NCI-H146 treated with DMSO at 0.1 percent for 48 hours (cell line): ENCODE measurements around the gene QRICH2.

ENCODE experiments used
- DNase-seq: peaks from one replicate; lab custom pipeline; 2025; ENCODE audit not compliant: unreplicated experiment; lab: John Stamatoyannopoulos, UW

The QRICH2 gene

GRCh38 chr17:76279742-76280287 lies 28.3 kb downstream of the QRICH2 start:
- DNase-seq: no peak

DNA sequence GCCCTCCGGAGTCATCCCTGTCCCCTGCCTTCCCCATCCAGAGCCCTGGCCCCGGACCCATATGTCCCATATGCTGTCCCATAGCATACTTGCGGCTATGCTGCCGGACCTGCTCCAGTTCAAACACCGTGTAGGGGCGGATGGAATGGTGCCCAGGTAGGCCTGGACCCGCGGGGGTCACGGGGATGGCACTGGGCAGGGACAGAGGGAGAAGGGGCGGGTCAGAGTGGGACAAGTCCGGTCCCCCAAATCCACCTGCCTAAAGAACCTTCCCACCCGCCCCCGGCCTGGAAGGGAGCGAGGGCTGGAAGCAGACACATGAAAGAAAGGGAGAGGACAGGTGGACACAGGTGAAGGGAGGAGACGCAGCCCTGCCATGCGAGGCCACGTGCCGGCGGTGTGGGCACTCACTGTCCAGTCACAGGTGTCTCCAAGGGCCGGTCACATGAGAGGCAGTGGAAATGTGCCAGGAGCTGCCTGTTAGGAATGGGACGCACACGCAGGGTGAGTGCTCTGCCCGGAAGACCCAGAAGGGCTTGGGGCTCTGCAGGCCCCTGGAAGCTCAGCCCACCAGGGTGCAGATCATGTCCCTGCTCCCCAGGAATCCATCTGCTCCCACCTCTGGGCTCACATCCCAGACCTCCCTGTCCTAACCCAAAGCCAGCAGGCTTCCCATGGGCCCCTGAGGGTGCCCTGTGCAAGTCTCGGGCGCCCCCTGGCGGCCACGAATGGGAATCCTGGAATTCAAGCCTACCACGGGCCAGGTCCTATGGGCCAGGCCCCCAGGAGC lies 28.9 kb downstream of the QRICH2 start:
- peak; percentile 16 for DNase-seq

DNA sequence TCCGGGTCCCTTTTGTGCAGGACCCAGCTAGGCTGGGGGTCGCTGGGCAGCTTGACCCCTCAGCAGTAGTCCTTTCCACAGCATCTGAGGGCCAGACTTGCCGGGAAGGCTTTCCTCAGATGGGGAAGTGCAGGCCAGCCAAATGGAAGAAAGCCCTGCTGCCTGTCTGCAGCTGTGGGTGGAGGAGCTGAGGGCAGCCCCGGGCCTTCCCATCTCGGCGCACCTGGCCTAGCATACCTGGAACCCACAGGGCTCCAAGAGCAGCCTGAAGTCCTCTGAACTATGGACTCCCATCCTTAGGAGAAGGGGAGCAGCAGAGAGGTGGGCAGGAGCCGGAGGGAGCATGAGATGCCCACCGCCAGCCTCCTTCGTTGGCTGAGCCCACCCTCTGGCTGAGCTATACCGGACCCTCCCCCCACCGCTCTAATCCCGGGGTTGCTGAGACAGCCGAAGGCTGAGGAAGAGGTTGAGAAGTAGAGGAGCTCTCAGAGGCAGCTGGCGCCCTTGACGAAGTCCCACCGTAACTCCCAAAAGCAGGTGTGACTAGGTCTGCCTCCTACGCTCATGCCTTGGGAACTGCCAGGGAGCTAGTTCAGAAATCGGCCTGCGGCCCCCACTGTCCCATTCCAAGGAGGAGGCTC lies 29.7 kb downstream of the QRICH2 start:
- no peak for DNase-seq

- DNase-seq: no peak
Observed at GRCh38 chr17:76277300-76278267, 30.5 kb downstream of the QRICH2 start.

DNA sequence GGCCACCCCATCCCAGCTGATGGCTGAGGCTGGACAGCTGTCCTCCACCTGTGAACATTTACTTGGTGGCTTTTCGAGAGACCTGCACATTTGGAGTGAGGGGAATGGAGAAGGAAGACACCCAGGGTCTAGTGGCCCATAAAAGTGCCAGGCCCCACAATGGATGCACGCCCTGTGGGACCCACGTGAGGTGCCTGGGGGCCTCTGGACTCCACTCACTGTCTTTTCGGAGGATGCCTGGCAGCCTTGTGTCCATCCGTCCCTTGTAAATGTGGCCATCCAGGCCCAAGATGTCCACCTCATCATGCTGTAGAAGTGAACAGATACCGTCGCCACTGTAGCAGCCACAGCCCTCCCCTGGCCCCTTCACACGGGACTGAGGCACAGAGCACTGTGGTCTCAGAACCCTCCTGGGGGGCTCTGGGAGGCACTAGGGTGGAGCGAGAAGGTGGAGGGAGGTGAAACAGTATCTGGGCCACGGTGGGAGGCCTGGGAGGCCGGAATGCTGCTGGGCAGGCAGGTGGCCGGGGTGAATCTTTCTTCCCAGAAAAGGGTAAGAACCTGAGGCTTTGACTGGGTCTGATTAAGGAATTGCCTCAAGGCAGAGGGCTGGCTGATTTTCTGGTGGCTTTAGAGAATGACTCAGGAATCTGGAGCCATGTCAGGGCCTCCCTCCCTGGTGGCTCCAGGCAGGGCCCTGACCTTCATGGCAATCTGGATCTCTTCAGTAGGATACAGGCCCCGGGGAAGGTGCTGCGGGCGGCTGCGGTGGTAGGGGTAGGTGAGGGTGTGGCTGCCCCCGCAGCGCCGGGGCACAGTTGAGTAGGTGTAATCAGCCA lies 31.4 kb downstream of the QRICH2 start:
- no peak for DNase-seq

DNA sequence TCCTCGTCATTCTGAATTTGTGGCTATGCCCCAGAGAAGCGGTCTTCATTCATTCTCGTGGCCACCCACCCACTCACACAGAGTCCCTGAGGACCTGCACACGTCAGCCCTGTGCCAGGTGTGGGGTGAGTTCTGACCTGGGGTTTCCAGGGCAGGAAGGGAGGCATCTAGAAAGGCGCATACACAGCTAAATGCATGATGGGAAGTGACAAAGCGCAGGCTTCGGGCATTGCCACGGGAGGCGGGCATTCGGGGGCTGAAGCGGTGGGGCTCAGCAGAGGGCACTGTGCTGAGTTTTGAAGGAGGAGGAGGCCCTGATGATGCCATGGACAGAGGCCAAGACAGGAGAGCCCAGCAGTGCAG lies 32.0 kb downstream of the QRICH2 start:
- DNase-seq: no peak

GRCh38 chr17:76275382-76276068 lies 32.6 kb downstream of the QRICH2 start:
- DNase-seq: no peak

DNA sequence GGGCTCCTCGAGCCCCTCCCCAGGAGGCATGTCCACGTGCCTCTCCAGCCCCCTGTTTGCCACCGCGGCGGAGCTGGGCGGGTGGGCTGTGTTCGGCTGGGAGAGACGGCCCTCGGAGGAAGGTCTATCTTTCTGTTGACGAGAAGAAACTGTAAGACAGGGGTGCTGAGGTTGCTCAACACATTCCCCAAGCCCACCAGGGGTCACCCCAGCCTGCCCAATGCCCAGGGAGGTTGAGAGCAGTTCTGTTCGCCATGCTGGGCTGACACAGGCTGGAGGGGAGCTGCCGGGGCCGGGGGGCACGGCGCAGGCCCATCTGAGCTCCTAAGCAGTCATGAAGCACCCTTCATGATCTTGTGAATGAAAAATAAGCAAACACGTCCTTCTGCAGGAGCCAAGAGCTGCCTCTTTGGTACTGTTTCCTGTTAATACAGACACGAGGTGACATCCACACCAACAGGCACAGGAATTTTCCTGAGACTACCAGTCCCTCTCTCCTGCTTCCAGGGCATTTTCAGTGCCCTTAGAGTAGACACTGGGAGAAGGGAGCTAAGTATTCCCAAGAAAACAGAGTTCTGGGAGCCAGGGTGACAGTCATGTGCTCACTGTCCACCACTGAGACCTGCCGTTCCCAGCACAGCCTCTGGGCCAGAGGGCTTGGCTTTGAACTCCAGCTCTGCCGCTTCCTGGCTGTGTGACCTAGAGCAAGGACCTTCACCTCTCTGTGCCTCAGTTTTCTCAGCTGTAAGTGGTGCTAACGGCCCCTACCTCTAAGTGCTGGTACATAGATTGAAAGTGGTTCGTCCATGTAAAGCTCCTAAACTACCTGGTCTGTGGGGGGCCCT lies 33.7 kb downstream of the QRICH2 start:
- no peak for DNase-seq

GRCh38 chr17:76273445-76274111 lies 34.5 kb downstream of the QRICH2 start:
- DNase-seq: no peak

GRCh38 chr17:76272541-76273444 lies 35.3 kb downstream of the QRICH2 start:
- DNase-seq: no peak

DNA sequence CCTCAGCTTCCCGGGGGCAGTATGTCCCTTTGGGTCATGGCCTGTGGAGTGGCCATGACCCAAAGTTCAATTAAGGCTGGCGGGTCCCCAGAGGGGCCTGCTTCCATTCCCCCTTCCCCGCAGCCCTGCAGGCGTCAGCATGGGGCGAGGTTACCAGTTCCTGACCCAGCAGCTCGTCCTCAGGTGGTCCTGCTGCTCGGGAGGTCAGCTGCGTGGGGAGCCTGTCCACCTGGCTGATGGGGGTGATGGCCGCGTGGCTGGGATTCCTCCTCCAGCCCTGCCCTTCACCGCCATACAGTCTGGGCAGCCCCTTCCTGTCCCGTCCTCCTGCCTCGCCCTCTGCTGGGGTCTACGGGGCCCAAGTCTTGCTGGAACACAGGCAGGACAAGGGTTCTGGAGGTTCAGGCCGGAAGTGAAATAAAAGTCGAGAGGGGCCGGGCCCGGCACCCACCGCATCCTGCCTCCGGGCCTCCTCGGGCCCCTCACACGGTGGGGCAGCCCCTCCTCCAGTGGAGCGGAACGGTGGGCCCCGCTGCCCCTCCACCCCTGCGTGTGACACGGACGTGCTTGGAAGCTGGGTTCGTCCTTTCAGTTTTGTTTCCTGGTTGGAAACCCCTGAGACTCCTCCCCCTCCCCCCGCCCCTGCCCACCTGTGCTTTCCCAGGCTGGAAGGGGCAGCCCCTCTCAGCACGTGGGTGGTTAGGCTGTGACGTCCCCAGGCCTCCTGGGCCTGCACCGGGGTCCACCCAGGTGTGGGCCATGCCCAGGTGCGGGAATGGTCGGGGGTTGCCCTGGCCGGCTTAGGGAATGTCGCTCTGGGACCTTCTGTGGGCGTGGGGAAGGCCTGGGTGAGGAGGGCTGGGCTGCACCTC lies 36.2 kb downstream of the QRICH2 start:
- no peak for DNase-seq

DNA sequence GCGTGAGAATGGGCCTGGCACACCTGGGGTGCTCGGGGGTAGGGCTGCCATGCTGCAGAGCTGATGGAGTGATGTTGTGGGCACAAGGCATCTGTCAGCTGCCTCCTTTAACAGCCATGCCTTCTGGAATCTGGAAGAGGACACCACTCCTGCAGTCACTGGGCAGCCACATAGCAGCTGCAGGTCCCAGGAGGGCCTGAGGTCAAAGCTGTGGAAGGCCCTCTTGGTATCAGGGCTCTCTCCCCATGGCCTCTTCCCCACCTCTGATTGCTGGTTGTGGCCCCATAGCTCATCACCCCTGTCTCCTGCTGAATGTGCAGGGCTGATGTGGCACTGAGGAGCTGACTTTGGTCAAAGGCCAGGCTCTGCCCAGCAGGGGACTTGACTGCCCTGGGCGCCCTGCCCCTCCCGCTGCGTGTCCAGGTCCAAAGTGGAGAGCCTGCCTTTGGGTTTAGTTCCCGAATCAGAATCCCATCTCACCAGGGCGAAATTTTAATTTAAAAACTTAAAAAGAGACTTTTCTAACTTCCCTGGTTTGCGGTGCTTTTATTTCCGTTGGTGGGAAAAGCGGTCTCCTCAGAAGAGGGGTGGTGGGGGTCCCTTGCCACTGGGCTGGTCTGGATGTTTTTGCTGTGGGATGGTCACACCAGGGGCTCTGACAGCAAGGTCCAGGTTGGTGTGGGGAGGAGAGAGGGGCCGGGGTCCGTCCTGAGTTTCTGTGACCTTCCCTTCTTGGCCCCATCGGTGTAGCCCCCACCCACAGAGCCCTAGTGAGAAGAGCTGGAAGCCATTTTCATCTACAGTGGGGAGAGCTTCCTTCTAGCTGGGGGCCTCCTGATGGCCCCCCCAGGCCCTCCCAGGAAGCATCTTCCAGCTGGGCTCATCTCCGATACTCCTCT lies 37.1 kb downstream of the QRICH2 start:
- DNase-seq: no peak

- DNase-seq: no peak
Observed at GRCh38 chr17:76270127-76270592, 37.9 kb downstream of the QRICH2 start.

- no peak for DNase-seq
Observed at GRCh38 chr17:76268991-76269981, 38.8 kb downstream of the QRICH2 start.
